ENCODE results near the gene CDH23.

DNA sequence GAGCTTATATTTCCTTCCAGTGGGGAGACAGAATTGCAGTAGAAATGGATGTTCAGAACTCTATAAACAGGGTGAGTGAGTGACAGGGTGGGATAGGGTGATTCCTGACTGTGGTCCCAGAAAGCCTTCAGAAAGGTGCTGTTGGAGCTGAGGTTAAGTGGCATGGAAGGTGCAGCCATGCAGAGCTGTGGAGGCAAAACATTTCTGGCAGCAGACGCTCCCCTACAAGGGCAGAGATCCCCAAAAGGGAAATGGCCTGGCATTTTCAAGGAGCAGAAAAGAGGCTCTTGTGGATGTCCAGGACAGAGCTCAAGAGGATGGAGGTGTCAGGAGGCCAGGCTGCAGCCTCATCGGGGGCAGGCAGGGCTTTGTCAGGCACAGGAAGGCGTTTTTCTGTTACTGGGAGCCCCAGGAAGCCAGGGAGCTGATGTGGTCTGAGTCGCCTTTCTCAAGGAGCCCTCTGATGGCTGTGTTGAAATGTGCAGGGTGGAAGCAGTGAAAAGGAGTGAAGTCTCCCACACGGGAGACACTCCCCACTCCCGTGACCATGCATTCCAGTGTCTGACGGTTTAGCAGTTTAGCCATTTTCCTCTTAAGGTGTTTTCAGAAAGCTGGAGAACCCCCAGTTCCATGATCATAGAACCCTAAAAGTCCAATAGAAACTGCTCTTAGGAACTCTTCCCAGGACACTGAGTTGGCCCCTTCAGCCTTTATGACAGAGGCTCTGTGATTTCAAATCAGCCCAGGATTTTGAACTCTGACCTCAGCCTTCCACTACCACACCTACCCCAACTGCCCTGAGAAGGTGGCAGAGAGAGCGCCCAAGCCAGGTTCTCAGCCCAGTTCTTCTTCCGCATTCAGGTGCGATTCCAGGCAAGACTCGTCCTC lies 226.6 kb downstream of the CDH23 start:
- TF ChIP-seq, protein P1, sequence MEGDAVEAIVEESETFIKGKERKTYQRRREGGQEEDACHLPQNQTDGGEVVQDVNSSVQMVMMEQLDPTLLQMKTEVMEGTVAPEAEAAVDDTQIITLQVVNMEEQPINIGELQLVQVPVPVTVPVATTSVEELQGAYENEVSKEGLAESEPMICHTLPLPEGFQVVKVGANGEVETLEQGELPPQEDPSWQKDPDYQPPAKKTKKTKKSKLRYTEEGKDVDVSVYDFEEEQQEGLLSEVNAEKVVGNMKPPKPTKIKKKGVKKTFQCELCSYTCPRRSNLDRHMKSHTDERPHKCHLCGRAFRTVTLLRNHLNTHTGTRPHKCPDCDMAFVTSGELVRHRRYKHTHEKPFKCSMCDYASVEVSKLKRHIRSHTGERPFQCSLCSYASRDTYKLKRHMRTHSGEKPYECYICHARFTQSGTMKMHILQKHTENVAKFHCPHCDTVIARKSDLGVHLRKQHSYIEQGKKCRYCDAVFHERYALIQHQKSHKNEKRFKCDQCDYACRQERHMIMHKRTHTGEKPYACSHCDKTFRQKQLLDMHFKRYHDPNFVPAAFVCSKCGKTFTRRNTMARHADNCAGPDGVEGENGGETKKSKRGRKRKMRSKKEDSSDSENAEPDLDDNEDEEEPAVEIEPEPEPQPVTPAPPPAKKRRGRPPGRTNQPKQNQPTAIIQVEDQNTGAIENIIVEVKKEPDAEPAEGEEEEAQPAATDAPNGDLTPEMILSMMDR (conservative IDR thresholded peaks at IDR 0.05; ENCODE audit: low read depth, low read length): peak; percentile 36; the same call in 1 of the 2 replicates
- TF ChIP-seq EZH2phosphoT487 (IDR thresholded peaks at IDR 0.05; ENCODE audit: borderline replicate concordance, low read length) (no peak), EZH2 (IDR thresholded peaks at IDR 0.05; ENCODE audit: low read length, unreplicated experiment) (no peak)
